Hepatocyte (in vitro differentiated cells): ENCODE data around the gene GMDS.

Experiments used
- CTCF ChIP-seq: fragments of 200-600 bp; sonication (generic); IDR thresholded peaks from 2 replicates; pipeline ENCODE4 v1.5.1; 2016; ENCODE audit warnings: antibody characterized with exemption, mild to moderate bottlenecking; ENCODE audit not compliant: poor library complexity
- EZH2 ChIP-seq: fragments of 200-600 bp; sonication (generic); IDR thresholded peaks from 2 replicates; pipeline ENCODE4 v1.6.1; 2016; ENCODE audit warnings: antibody characterized with exemption, mild to moderate bottlenecking, borderline replicate concordance

- no peak for TF ChIP-seq CTCF
- no peak for TF ChIP-seq EZH2
Measured at GRCh38 chr6:1933292-1933691, 312.1 kb downstream of the GMDS start.
